8988T (cell line): ENCODE data around the gene TMEM238L.

Experiments used
- DNase-seq: peaks from one replicate; pipeline ENCODE4 v3.0.0; 2011

The TMEM238L gene

GRCh38 chr17:10803350-10803749 lies 549 bp downstream of the TMEM238L start:
- DNase-seq = no peak

DNA sequence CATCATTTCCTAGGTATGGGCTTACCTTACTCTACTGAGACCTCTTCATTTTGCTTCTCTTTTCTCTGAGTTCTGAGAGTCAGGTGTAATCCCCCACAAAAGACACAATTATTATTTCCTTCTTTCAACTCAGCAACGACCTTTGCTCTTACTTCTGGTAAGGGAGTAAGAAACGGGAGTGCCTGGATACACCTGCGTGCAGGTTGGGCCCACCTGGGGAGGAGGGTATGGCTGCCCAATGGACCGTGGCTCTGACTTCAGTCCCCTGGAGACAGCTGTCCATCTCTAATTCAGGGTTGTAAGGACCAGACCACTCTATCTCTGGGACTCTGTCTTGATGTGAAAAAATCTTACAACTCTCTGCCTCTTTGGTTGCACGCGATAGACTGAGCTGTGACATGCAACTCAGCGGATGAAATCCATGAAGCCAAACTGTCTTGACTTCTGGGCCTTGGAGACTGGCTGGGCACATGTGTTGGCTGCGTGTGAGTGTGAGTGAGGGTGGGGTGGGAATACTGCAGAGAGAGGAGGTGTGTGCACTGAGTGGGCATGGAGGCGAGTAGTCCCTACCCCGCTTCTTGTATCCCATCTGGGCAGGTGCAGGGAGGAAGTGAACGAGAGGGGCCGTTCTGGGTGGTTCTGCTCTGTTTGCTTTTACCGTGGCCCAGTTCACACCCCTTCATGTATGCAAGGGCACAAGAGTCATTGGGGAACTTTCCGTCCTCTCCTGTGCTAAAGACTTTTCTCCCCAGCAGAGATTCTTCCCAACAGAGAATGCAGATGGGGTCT lies 1.2 kb downstream of the TMEM238L start:
- DNase-seq = no peak

DNA sequence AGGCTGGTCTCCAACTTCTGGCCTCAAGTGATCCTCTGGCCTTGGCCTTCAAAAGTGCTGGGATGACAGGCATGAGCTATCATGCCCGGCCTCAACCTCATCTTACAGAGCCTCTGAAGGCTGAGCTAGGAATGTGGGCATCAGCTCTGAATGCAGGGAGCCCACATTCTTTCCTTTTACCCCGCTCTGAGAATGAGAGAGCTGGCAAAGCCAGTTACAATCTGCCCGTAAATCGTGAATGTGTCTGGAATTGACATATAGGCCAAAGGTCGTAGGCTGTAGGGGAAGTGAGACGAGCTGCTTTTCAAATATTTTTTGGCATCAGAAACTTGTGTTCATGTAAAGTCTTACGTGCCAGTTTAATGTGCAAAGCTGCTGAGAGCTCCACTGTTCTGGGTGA lies 4.5 kb downstream of the TMEM238L start:
- no peak for DNase-seq

DNA sequence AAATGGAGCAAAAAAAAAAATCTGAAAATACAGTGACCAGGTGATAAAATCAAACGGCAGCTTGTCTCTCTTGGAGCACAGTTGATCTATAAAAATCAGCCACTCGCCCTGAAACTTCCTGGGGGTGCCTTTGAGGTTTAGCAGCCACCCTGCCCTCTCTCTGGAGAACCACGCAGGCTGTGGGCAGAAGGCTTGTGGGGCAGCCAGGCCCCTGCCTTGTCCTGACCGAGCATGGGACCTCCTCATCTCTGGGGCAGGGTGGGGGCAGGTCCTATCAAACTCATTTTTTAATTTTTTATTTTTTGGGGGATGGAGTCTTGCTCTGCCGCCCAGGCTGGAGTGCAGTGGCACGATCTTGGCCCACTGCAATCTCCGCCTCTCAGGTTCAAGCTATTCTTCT lies 5.0 kb downstream of the TMEM238L start:
- no peak for DNase-seq

DNA sequence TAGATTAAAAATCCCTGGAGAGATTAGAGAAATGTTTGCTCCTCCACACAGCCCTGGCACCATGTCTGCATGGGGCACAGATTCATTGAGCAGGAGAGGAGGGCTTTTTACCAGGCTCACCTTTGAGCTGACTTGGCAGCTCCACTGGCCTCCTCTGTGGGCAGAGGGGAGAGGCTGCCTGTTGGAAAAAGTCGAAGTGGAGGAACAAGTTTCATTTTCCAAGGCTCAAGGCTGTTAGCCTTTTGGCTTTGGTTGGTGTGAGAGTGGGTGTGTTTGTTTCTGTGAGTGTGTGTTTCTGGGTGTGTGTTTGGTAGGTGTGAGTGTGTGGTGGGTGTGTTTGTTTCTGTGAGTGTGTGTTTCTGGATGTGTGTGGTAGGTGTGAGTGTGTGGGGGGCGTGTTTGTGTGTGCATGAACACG lies 5.6 kb downstream of the TMEM238L start:
- no peak for DNase-seq

- no peak for DNase-seq
Observed at GRCh38 chr17:10797476-10798328, 6.2 kb downstream of the TMEM238L start.

DNA sequence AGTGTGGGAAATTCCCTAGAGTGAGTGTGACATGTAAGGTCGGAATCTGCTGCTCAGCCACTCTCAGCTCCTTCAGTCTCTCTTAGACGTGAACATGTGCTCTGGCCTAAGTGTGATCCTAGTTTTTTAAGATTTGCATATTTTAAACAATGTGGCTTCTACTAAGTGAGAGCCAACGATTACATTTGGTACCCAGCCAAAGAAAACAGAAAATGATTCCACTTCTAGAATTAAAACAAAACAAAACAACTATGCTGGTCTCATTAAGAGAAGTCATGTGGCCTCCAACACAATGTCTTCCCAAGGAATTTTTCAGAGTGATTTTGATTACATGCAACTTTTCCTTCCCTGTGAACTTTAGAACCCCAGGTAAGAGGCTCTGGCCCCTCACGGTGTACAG lies 10.1 kb downstream of the TMEM238L start:
- DNase-seq = no peak

DNA sequence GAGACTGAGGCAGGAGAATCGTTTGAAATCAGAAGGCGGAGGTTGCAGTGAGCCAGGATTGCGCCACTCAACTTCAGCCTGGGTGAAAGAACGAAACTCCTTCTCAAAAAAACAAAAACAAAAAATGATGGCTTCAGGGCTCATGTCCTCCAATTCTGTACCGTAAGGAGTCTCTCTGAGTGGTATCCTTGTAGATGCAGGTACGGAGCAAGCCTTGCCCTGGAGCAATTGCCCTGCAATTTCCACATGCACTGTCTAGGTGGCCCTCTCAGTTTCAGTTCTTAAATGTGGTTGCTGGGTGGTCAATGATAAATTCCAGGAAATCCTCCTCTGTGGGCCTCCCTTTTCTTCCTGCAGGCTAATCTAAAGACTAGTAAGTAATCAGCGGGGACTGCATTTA lies 10.6 kb downstream of the TMEM238L start:
- DNase-seq = no peak

GRCh38 chr17:10792151-10792550 lies 11.7 kb downstream of the TMEM238L start:
- DNase-seq = no peak

GRCh38 chr17:10790491-10791401 lies 13.2 kb downstream of the TMEM238L start:
- no peak for DNase-seq

GRCh38 chr17:10789694-10790271 lies 14.1 kb downstream of the TMEM238L start:
- no peak for DNase-seq

DNA sequence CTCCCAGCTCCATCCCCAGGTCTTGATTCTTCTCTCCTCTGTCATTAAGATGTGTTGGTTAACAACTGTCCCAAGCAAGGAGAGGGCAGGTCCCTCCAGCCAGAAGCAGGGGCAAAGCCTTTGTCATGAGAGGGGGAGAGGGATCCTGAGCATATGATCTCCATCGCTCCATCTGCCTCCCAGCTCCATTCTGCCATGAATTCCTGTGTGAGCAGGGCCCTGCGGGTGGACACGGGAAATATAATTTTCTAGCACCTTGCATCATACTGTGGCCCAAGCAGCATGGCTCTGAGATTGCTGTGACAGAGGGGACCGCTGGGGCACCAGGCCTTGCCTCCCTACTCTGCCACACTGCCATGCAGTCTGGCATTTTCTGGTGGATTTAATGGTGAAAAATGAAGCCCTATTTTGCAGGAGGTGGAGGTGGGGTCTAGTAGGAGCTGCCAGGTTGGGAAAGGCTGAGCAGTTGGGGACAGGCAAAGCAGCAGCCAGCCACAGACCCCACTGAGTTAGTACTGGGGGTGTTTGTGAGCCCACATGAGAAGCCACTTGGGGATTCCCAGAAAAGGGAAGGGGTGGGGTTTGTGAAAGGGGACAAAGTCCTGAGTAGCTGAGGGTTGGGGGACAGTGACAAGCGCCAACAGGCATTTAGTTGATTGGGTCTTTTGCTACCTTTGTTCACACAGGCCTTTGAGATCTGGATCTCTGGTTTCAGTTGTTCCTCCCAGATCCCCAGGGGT lies 16.4 kb downstream of the TMEM238L start:
- no peak for DNase-seq

DNA sequence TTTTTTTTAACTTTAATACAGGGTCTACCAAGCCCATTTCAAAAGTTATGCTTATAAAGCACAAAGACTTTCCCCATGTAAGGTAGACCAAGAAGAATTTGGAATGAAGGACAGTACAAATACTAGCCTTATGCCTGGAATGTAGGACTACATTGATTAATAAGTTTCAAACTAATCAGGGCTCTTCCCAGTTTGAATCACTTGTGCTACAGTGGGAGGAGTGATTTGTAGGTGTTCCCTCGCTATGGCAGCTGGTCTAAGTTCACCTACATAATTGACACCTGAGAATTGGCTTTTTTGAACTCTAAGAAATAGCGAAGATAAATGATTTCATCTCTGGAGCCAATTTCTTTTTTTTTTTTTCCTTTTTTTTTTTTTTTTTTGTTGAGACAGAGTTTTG lies 18.6 kb downstream of the TMEM238L start:
- DNase-seq = no peak

GRCh38 chr17:10779609-10780008 lies 24.3 kb downstream of the TMEM238L start:
- no peak for DNase-seq

DNA sequence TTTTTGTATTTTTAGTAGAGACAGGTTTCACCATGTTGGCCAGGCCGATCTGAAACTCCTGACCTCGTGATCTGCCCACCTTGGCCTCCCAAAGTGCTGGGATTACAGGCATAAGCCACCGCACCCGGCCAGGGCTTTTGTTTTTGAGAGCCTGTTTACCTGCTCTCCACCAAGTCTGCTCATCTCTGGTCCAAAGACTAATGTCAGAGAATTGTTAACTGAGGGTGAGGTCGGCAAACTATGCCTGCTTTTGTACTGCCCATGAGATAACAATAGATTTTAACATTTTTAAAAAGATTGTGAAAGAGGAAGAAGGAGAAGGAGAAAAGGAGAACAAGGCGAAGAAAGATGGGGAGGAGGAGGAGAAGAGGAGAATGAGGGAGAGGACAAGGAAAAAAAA lies 26.0 kb downstream of the TMEM238L start:
- DNase-seq = no peak

- no peak for DNase-seq
Observed at GRCh38 chr17:10777131-10777807, 26.6 kb downstream of the TMEM238L start.

DNA sequence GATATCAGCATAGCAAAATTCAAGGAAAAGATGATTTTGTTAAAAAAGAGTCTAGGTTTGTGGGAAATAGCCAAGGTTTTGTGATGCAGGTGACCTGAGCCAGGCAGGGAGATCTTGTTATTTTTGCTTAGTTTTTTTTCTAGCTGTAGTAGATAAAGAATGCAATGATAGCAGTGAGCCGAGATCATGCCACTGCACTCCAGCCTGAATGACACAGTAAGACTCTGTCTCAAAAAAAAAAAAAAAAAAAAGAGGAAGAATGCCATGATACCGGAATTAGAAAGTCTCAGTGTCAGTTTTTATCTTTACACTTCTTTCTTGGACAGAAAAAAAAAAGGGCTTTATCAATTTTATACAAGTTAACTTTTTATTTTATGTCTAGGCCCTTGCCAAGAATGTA lies 27.5 kb downstream of the TMEM238L start:
- no peak for DNase-seq

- no peak for DNase-seq
Observed at GRCh38 chr17:10775740-10776356, 28.1 kb downstream of the TMEM238L start.

DNA sequence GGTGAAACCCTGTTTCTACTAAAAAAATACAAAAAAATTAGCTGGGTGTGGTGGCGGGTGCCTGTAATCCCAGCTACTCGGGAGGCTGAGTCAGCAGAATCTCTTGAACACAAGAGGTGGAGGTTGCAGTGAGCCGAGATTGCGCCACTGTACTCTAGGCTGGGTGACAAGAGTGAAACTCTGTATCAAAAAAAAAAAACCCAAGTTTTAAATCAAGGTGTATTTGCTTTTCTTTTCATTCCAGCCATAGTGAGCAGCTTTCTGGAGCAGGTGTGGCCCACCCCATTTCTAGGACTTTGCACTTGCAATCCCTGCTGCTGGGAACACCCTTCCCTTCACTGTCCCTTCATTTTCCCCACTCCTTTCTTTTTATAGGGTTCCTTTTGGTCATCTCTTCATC lies 28.8 kb downstream of the TMEM238L start:
- no peak for DNase-seq

GRCh38 chr17:10773391-10773790 lies 30.5 kb downstream of the TMEM238L start:
- no peak for DNase-seq
